Glutamatergic neuron (in vitro differentiated cells): ENCODE results near the gene ABCC11. TPM values are rescaled to one million over a fixed set of nuclear protein-coding genes. Genes with fewer than 3 reads are reported as not detected.
A peak's percentile ranks its signal among the peaks of the same experiment; 100 is the strongest.

Experiments used
- DNase-seq: peaks from one replicate; pipeline ENCODE4 v3.0.0; 2022
- H3K27ac Mint-ChIP-seq: one replicate; pipeline ENCODE4 v1.8.0; 2020; ENCODE audit warnings: mild to moderate bottlenecking, mixed read lengths, inconsistent platforms; ENCODE audit not compliant: unreplicated experiment
- H3K27me3 Mint-ChIP-seq: one replicate; pipeline ENCODE4 v1.8.0; 2020; ENCODE audit warnings: mild to moderate bottlenecking, moderate library complexity, mixed read lengths, inconsistent platforms; ENCODE audit not compliant: unreplicated experiment
- H3K36me3 Mint-ChIP-seq: one replicate; pipeline ENCODE4 v1.8.0; 2020; ENCODE audit warnings: mild to moderate bottlenecking, mixed read lengths, inconsistent platforms; ENCODE audit not compliant: unreplicated experiment
- H3K4me1 Mint-ChIP-seq: one replicate; pipeline ENCODE4 v1.8.0; 2020; ENCODE audit warnings: mild to moderate bottlenecking, low read depth, mixed read lengths, inconsistent platforms; ENCODE audit not compliant: unreplicated experiment
- H3K4me3 Mint-ChIP-seq: one replicate; pipeline ENCODE4 v1.8.0; 2020; ENCODE audit warnings: mild to moderate bottlenecking, mixed read lengths, inconsistent platforms; ENCODE audit not compliant: unreplicated experiment
- H3K9me3 Mint-ChIP-seq: one replicate; pipeline ENCODE4 v1.8.0; 2020; ENCODE audit warnings: mild to moderate bottlenecking, moderate library complexity, mixed read lengths, inconsistent platforms; ENCODE audit not compliant: unreplicated experiment
- CTCF ChIP-seq: fragments of 200-600 bp; sonication (generic); IDR thresholded peaks from one replicate; pipeline ENCODE4 v1.5.0; 2021; ENCODE audit not compliant: partially characterized antibody, unreplicated experiment
- total RNA-seq: library from RNA; stranded (reverse); fragmentation: NEBNext Ultra II Directional; extraction: Animal tissue kit (Norgen Biotek cat#: 25700); gene quantifications from one replicate; pipeline ENCODE4 v1.2.1, GENCODE V29; 2021; ENCODE audit not compliant: unreplicated experiment

ABCC11 gene
- total RNA-seq, 1 donor from 2014 or later: not detected

GRCh38 chr16:48231727-48232492, 15.4 kb downstream of the ABCC11 start:
- no peak overlapping the region for H3K4me3 Mint-ChIP-seq
- peak; percentile 27 for TF ChIP-seq CTCF
- no peaks in the 10 kb centered on the region for H3K36me3 Mint-ChIP-seq
- H3K27ac Mint-ChIP-seq: no peak overlapping the region
- peak; percentile 58 for DNase-seq
- H3K9me3 Mint-ChIP-seq: no peaks in the 10 kb centered on the region
- H3K27me3 Mint-ChIP-seq: no peaks in the 10 kb centered on the region
- peaks cover 4% of the 10 kb centered on the region for H3K4me1 Mint-ChIP-seq

- Mint-ChIP-seq H3K36me3 (peaks cover 5% of the 10 kb centered on the region), H3K27me3 (no peaks in the 10 kb centered on the region), H3K27ac (no peak overlapping the region), H3K9me3 (no peaks in the 10 kb centered on the region), H3K4me1 (no peaks in the 10 kb centered on the region), H3K4me3 (no peak overlapping the region)
- TF ChIP-seq CTCF: no peak
- DNase-seq: no peak
Observed at GRCh38 chr16:48225456-48225855, 21.9 kb downstream of the ABCC11 start.

- H3K4me1 Mint-ChIP-seq: no peaks in the 10 kb centered on the region
- H3K36me3 Mint-ChIP-seq: peaks cover 5% of the 10 kb centered on the region
- no peak for TF ChIP-seq CTCF
- peak overlapping the region; percentile 38 for H3K4me3 Mint-ChIP-seq
- H3K27me3 Mint-ChIP-seq: no peaks in the 10 kb centered on the region
- H3K9me3 Mint-ChIP-seq: no peaks in the 10 kb centered on the region
- no peak overlapping the region for H3K27ac Mint-ChIP-seq
- no peak for DNase-seq
Observed at GRCh38 chr16:48223490-48223889, 23.8 kb downstream of the ABCC11 start.

- H3K9me3 Mint-ChIP-seq: no peaks in the 10 kb centered on the region
- H3K27me3 Mint-ChIP-seq: peaks cover 3% of the 10 kb centered on the region
- H3K27ac Mint-ChIP-seq: no peak overlapping the region
- no peak overlapping the region for H3K4me3 Mint-ChIP-seq
- no peak for TF ChIP-seq CTCF
- peaks cover 5% of the 10 kb centered on the region for H3K36me3 Mint-ChIP-seq
- H3K4me1 Mint-ChIP-seq: no peaks in the 10 kb centered on the region
- no peak for DNase-seq
Observed at GRCh38 chr16:48220891-48221290, 26.4 kb downstream of the ABCC11 start.

- DNase-seq: no peak
- peaks cover 2% of the 10 kb centered on the region for H3K36me3 Mint-ChIP-seq
- H3K27ac Mint-ChIP-seq: no peak overlapping the region
- TF ChIP-seq CTCF: no peak
- no peak overlapping the region for H3K4me3 Mint-ChIP-seq
- peaks cover 4% of the 10 kb centered on the region for H3K27me3 Mint-ChIP-seq
- H3K4me1 Mint-ChIP-seq: no peaks in the 10 kb centered on the region
- H3K9me3 Mint-ChIP-seq: no peaks in the 10 kb centered on the region
Observed at GRCh38 chr16:48218473-48218872, 28.9 kb downstream of the ABCC11 start.
